Subcutaneous adipose tissue (tissue), 4 donors: Measurements from ENCODE around the gene URI1. TPM values are rescaled to one million over a fixed set of nuclear protein-coding genes. Genes with fewer than 3 reads are reported as not detected.

ENCODE experiments used
- total RNA-seq, 4 donors: library from RNA; depleted of rRNA; stranded (reverse); fragments of >200 nt; gene quantifications; one replicate each; pipeline ENCODE4 v1.1.0, GENCODE V29; 2016
- TF ChIP-seq, protein P1 (sequence below): fragments of 450-650 bp; IDR thresholded peaks from one replicate; pipeline ENCODE4 v1.5.1; 2016; ENCODE audit warnings: low read depth, mild to moderate bottlenecking, control low read depth, antibody characterized with exemption, moderate library complexity

URI1 gene
- total RNA-seq, 4 donors from 2014 or later, result 43.9 to 101 (median 64.0) TPM

DNA sequence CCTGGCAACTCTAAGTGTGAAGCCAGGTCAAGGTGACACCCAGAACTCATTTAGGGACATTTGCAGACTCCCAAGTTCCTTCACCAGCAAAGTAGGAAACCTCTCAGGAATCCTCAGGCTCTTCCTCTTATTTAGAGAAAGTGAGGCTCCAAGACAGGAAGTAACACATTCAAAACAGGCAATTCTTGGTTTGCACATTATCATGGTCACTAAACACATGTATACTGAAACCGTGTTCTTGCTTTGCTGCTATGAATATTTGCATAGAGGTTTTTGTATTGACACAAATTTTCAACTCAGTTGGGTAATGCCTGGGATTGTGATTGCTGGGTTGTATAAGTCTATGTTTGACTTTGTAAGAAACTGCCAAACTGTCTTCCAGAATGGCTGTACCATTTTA is 13.2 kb upstream of the URI1 start:
- TF ChIP-seq, protein P1, sequence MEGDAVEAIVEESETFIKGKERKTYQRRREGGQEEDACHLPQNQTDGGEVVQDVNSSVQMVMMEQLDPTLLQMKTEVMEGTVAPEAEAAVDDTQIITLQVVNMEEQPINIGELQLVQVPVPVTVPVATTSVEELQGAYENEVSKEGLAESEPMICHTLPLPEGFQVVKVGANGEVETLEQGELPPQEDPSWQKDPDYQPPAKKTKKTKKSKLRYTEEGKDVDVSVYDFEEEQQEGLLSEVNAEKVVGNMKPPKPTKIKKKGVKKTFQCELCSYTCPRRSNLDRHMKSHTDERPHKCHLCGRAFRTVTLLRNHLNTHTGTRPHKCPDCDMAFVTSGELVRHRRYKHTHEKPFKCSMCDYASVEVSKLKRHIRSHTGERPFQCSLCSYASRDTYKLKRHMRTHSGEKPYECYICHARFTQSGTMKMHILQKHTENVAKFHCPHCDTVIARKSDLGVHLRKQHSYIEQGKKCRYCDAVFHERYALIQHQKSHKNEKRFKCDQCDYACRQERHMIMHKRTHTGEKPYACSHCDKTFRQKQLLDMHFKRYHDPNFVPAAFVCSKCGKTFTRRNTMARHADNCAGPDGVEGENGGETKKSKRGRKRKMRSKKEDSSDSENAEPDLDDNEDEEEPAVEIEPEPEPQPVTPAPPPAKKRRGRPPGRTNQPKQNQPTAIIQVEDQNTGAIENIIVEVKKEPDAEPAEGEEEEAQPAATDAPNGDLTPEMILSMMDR, result no peak

DNA sequence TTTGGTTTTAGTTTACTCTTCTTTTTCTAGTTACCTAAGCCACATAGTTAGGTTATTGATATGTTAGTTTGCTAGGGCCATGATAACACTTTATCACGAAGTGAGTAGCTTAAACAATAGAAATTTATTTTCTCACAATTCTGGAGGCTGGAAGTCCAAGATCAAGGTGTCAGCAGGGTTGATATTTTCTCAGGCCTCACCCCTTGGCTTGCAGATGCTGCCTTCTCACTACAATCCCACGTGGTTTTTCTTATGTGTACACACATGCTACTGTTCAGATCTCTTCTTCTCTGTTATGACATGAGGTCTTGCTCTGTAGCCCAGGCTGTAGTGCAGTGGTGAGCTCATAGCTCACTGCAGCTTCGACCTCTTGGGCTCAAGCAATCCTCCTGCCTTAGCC is 7.8 kb upstream of the URI1 start:
- TF ChIP-seq, protein P1, result no peak

DNA sequence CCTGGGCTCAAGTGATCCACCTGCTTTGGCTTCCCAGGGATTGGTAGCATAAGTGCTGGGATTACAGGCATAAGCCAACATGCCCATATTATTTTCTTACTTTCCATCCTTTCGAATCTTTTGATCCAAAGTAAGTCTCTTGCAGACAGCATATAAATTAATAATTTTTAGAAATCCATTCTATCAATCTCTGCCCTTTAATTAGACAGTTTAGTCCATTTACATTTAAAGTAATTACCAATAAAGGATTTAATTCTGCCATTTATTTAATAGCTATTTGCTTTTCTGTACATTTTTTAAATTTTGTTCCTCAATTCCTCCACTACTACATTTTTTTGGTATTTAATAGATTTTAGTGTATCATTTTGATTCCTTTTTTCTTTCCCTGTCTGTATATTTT is 7.3 kb upstream of the URI1 start:
- TF ChIP-seq, protein P1, result no peak

DNA sequence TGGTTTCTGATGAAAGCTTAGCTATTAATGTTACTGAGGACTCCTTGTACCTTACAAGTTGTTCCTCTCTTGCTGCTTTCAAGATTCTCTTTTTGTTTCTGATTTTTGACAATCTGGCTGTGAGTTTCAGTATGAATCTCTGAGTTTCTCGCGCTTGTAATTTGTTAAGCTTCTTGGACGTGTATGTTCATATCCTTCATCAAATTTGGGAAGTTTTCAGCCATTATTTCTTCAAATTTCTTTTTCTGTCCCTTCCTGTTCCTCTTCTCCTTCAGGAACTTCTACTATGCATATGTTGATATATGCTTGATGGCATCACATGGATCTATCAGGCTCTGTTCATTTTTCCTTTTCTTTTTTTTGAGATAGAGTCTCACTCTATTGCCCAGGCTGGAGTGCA is 5.6 kb upstream of the URI1 start:
- TF ChIP-seq, protein P1, result no peak

DNA sequence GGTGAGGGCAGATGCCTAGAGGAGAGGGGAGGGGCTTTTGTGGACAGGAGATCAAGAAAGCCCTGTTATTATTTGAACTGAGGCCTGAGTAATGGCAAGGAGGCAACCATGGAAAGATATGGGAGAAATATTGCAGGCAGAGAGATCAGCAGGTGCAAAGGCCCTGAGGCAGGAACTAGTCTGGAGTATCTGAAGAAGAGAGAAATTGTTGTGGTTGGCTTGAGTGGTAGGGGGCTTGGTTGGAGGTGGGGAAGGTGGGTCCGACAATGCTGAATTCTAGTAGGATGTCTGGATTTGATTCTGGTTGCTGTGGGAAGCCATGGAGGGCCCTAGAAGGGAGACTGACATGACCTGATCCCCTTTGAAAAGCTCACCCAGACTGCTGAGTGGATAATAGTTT is 2.4 kb upstream of the URI1 start:
- TF ChIP-seq, protein P1, result no peak

DNA sequence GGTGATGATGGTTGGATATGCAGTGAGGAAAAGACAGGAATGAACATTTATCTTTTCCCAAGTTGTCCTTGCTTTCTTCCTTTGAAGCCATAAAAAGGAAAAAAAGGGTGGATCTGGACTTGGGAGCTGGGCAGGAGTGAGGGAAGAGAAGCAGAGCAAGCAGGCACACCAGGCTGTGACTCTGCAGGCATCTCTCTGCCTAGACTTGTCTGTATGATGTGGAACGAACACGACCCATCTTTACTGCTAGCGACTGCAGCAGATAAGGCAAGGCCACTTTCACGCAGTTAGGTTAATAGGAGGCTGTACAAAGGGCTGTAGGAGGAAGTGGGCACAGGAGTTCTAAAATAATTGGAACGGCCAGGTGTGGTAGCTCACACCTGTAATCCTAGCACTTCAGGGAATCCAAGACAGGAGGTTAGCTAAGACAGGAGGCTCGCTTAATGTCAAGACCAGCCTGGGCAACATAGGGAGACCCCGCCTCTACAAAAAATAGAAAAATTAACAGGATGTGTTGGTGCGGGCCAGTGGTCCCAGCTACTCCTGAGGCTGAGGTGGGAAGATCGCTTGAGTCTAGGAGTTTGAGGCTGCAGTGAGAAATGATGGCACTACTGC is 961 bp upstream of the URI1 start:
- TF ChIP-seq, protein P1, result no peak

DNA sequence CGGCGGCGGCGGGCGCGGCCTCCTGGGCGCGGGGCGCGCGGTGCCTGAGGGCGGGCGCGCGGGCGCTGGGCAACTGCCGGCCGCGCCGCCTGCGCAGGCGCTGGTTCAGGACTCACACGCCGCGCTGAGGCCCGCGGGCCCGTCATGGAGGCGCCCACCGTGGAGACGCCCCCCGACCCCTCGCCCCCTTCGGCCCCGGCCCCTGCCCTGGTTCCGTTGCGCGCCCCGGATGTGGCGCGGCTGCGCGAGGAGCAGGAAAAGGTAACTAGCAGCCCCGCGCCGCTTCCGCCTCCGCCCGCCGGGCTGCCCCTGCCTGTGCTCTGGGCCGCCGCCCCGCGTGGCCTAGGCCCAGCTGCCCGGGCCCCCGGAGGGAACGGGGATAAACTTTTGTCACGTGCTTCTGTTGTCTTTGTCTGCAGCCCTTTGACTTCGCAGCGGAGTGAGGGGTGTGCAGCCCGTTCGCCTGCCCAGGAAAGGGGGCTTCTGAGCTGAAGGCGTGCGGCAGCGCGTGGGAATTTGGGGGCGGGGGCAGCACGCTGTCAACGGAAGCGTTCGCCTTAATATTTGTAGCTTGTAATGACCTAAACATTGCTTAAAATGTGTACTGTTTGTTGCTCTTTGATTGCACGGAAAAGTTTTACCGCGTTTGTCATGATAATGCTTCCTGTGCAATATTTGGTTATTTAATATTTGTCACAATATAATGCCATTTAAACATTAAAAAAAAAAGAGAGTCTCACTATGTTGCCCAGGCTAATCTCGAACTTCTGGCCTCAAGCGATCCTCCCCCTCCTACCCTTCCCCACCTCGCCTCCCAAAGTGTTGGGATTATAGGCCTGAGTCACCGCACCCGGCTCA is 594 bp downstream of the URI1 start:
- TF ChIP-seq, protein P1, result no peak
